ENCODE measurements around the gene CROCC2.

CROCC2 gene

GRCh38 chr2:241005569-241005968 lies 99.4 kb downstream of the CROCC2 start:
- DNase-seq, result no peak

- DNase-seq, result no peak
Observed at GRCh38 chr2:241006412-241006811, 100.3 kb downstream of the CROCC2 start.

GRCh38 chr2:241007111-241007510 lies 101.0 kb downstream of the CROCC2 start:
- no peak for DNase-seq

- no peak for DNase-seq
Observed at GRCh38 chr2:241007880-241008710, 102.0 kb downstream of the CROCC2 start.

- no peak for DNase-seq
Observed at GRCh38 chr2:241008711-241009121, 102.6 kb downstream of the CROCC2 start.

GRCh38 chr2:241009191-241009590 lies 103.1 kb downstream of the CROCC2 start:
- no peak for DNase-seq

DNA sequence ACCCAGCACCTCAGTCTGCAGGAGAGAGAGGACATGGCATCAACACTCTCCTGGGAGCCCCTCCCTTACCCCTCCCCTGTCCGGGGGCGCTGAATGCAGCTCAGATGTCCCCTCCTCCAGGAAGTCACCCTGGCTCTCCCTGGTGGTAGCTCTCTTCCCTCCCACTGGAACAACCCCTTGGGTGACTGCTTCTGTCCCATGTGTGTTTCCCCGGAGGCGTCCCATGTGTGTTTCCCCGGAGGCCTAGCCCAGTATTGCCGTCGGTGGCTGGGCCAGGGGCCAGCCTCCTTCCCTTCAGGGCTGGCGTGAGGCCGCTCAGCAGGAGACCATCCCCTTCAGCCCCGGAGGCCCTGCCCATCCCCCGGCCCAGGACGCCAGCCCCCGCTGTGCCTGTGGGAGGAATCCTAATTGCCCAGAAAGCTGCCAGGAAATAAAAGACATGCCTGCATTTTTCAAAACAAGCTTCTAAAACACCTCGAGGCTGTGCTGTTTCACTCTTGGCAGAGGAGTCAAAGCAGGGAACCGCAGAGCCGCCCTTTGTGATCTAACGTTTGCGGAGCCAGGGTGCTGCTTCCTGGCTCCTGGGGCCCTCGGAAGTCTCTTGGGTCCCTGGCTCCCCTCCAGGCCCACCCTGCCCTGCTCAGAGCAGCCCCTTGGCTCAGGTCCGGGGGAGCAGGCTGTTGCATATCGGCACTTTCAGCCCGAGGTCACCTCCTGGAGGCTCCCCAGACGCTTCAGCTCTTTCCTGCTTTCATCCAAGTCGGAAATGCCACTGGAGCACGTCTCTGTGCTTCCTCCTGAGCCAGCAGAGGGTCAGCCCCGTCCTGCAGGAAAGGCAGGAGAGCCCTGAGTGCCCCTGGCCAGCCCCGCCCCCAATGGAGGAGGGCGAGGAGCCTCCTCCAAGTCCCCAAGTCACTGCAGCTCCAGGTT lies 103.7 kb downstream of the CROCC2 start:
- peak; percentile 57 for DNase-seq

GRCh38 chr2:241010531-241011295 lies 104.6 kb downstream of the CROCC2 start:
- no peak for DNase-seq

- DNase-seq, result no peak
Observed at GRCh38 chr2:241011296-241011600, 105.1 kb downstream of the CROCC2 start.

DNA sequence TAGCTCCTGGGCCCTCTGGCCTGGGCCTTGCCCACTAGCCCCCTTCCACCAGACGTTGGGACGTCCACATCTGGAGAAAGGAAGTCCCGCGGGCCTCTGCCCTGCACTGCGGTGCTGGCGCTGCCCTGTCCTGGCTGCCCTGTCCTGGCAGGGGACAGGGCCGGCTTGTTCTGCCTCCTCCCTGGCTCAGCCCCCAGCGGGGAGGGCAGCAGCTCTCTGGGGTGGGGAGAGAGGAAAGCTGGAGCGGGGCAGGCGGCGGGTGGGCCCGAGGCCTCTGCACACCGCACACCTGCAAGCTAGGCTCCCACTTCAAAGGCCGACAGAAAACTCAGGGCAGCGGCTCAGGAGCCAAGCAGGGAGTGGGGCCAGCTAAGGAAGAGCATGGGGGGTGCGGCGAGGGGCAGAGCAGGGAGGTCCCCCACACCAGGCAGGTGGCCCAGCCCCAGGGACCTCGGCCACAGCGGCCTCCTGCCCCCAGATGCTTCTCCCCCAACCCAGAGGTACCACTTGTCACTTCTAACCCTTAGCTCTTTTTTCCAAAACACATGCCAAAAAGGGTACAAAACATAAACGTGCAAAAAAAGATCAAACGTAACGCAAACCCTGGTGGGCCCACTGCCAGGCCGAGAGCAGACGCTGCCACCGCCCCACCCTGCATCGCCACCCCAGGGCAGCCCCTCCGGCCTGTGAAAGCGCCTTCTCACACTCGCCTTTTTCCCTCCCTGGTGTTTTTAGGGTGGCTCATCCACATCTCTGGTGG lies 105.8 kb downstream of the CROCC2 start:
- DNase-seq, result no peak

GRCh38 chr2:241014224-241014623 lies 108.1 kb downstream of the CROCC2 start:
- no peak for DNase-seq

DNA sequence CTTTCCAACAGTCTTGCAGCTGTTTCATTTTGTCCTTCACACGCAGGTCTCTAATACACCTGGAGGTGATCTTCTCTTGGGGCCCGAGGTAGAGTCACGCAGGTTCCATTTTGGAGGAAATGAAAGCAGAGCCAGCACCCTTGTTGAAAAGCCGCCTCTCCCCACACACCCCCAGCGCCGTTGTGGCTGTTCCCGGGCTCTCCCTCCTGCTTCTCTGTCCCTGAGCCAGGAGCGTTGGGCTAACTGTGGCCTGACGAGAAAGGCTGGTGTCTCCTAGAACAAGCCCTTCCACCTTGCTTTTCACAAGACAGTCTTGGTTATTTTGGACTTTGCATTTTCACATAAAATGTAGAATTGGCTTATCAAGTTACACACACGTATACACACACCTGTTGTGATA lies 108.6 kb downstream of the CROCC2 start:
- DNase-seq, result no peak

- DNase-seq, result no peak
Observed at GRCh38 chr2:241015439-241015838, 109.3 kb downstream of the CROCC2 start.

DNA sequence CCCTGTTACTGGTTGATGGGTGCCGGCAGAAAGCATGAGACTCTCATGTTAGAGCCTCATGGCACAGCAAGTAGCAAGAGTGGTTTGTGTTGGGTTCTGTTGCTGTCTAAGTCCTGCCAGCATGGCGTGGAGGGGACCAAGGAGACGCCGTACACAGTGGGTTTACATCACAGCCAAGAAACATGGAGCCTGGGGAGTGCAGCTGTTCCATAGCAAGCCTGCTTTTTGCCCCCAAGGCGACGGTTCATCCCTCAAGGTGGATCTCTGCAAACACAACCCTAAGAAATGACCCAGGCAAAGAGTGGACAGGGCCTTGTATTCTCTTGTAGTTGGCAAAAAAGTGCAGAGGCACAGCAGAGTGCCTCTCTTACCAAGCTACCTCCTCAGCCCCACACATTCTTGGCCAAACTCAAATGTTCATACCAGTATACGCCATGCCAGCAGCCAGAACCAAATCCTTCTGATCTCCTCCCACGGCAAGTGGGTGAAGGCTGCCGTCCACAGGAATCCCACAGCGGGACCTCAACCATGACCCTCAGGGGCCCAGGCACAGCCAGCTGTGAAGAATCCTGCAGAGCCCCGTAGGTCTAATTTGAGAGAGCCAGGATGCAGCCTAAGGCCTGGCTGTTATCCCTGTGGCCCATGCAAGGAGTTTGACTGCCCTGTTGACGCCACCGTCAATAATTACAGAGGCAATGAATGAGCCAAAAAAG lies 111.2 kb downstream of the CROCC2 start:
- DNase-seq, result no peak

DNA sequence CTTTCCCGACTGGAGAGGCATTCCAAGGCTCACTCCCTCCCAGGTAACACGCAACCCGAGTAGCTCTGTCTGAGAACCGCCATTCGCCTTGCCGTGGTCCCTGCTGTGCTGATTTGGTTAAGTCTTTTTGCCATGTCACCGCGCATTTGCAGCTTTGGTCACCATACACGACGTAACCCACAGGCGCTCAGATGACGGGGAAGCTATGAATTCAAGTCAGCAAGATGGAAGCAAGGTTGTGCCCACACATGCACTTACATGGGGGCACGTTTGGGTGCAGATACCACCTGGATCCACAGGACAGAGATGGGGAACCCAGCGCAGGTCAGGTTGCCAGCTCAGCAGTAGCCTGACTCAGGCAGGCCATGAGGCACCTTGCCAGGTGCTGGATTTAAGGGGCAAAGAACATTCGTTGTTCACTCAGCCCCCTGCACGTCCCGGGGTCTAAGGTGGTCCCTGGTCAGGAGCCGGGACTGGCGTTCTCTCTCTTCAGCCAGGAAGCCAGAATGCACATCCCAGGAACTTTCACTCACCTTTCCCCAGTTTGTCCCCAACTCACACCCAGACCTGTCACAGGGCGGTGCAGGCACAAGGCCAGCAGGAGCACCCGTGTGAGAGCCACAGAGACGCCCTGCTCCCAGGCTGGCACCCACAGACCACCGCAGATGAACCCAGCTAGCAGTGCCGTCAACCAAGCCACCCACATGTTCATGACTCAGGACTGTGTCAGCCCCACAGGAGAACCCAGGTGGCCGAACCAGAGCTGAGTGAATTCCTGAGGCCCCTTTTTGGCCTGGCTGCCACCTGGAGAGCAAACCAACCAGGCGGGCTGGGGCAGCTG lies 112.1 kb downstream of the CROCC2 start:
- DNase-seq, result no peak

DNA sequence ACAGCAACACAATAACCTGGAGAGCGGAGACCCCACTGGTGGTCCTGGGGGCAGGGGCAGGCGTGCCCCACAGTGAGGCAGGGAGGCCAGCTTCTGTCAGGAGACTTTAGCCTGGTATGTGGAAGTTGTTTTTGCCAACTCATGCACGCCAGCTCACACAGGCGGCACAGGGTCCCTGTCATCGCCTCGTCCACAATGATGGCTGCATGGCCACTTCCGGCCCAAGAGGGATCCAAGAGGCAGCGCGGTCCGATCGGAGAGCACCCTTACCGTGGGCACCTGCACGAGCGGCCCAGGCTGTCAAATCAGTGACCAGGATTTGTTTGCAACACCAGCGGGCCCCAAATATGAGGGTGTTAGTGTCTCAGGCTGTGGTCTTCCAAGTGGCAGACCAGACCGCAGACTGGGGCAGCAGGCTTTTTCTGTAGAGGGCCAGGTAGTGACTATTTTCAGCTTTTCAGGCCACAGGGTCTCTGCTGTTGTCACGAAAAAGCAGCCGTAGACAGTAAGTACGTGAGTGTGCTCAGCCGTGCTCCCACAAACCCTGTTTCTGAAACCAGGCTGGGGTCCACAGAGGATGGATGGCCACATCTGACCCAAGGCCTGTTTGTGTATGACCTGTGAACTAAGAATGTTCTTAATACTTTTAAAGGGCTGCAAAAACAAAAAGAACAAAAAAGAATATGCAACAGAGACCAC lies 113.5 kb downstream of the CROCC2 start:
- DNase-seq, result no peak

- DNase-seq, result no peak
Observed at GRCh38 chr2:241020201-241020600, 114.1 kb downstream of the CROCC2 start.

GRCh38 chr2:241020629-241021190 lies 114.6 kb downstream of the CROCC2 start:
- DNase-seq, result no peak

DNA sequence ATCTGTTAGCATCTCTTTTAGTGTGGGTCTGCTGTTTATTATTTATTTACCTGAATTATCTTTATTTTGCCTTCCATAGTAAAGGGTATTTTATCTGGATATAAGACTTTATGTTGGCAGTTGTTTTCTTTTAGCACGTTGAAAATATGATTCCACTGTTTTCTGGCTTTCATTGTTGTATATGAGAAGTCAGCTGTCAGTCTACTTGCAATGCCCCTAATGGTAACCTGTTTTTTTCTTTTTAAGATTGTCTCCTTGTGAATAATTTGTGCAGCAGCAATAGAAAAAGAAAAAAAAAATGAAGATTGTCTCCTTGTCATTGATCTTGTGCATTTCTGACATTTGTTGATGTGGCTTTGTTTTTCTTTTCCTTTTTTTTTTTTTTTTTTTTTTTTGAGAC lies 119.5 kb downstream of the CROCC2 start:
- no peak for DNase-seq

Data from hematopoietic multipotent progenitor cell treated with erythropoietin and hydrocortisone succinate and interleukin-3 and kit ligand, for 4 days (in vitro differentiated cells).